GM21447 (cell line): ENCODE results near the gene TMPRSS11B.
"Not testable (repeated sequence)": the region's sequence is repeated elsewhere in the genome, so short reads cannot be mapped to it uniquely, and the experiment has no call there.

ENCODE experiments used
- ATAC-seq: cut with Tn5 transposase; IDR thresholded peaks from one replicate; pipeline ENCODE4 v1.9.1; 2021; ENCODE audit not compliant: unreplicated experiment

TMPRSS11B gene

DNA sequence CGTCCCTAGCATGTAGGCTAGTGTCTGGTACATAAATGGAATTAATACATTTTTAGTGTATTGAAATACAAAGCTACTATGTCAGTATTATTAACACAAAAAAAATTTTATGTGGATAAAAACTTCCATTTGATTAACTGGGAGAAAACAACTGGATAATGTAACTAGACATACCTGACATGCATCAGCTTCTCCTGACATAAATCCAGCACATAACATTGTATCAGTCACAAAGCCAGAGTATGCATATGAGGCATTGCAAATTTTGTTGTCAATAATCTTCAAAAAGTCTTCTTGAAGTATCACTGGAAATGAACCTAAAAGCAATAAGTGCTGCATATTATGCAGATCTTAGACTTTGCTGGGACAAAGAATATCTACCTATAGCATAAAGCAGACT is 16.9 kb downstream of the TMPRSS11B start:
- no peak for ATAC-seq

- no peak for ATAC-seq
Measured at GRCh38 chr4:68218044-68218443, 27.4 kb downstream of the TMPRSS11B start.

- ATAC-seq = no peak
Measured at GRCh38 chr4:68216501-68216900, 29.0 kb downstream of the TMPRSS11B start.

DNA sequence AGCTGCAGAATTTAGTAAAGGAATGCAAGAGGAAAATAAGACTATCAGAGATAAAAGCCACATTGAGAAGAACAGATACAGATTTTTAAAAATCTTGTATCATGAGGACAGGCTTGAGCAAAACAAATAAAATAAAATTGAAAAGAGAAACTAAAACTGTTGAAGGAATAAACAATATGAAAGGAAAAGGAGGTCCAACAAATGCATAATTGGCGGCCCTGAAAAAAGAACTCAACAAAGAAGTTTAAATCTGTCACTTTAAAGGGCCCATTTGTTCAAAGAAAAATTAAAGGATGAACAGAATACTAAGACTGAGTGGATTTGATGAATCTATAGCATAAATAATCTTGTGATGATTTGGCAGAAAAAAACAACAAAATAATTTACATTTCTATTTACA is 36.5 kb downstream of the TMPRSS11B start:
- no peak for ATAC-seq

GRCh38 chr4:68194305-68194704 is 51.2 kb downstream of the TMPRSS11B start:
- not testable (repeated sequence) for ATAC-seq

- ATAC-seq = no peak
Measured at GRCh38 chr4:68193194-68193593, 52.3 kb downstream of the TMPRSS11B start.

DNA sequence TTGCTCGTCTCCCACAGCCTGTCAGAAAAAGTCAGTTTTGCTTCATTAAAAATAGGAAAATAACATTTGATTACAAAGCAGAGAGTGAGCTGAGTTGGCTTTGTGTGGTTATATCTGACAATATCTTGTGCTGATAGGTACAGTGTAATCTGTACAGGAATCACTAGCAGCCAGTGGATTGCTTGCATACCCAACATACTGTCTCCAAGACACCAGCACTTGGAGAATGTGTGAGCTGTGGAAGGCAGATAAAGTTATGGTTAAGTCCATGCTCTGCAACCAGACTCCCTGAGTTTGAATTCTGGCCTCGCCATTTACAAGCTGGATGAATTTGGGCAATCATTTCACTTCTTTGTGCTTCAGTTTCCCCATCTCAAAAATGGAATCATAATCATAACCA is 58.3 kb downstream of the TMPRSS11B start:
- no peak for ATAC-seq

GRCh38 chr4:68184923-68185322 is 60.6 kb downstream of the TMPRSS11B start:
- no peak for ATAC-seq

GRCh38 chr4:68183417-68183816 is 62.1 kb downstream of the TMPRSS11B start:
- ATAC-seq = no peak

DNA sequence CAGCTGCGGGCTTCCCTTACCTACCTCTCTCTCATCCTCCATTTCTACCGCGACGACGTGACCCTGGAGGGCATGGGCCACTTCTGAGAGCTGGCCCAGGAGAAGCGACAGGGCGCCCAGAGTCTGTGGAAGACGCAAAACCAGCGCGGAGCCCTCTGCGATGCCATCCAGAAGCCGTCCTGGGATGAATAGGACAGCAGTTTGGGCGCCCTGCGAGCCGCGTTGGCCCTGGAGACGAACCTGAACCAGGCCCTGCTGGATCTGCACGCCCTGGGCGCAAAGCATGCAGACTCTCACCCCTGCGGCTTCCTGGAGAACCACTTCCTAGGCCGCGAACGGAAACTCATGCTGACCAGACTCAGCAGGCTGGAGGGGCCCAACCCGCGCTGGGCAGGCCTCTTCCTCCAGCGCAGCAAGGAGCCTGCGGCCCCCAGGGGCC is 63.1 kb downstream of the TMPRSS11B start:
- no peak for ATAC-seq

DNA sequence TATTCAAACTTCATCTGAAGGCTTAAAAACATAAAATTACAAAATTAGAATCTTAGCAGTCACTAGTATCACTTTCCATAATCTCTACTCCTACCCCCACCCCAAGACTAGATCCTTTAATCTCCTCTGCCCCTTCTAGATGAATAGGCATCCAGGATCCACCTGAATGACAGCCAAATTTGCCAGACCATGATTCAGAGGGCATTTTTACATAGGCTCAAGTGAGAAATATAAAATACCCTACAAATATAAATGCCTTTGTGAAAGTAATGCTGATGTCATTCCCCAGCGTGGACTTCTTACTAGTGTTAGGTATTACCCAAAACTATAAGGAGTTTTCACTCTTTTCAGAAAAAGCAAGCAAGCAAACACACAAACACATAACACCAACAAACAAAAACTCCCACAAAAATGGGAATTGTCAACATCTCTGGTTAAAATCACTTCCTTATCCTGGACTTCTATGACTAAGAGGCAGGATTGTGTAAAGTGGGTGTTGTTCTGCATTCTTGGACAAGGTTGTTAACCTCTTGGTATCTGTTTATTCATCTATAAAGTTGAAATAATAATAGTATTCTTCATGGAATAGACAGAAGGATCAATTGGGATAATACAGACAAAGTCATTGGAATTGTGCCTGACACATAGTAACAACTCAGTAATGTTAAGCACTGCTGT is 64.5 kb downstream of the TMPRSS11B start:
- no peak for ATAC-seq

- no peak for ATAC-seq
Measured at GRCh38 chr4:68176904-68177303, 68.6 kb downstream of the TMPRSS11B start.
